Stimulated activated CD4-positive, alpha-beta T cell treated with anti-CD3 and anti-CD28 coated beads, Interleukin-2, amount 100 ng/mL, for 48 hours (primary cell): ENCODE measurements around the gene OR4C45.
"Not testable (repeated sequence)": the region's sequence is repeated elsewhere in the genome, so short reads cannot be mapped to it uniquely, and the experiment has no call there.

ENCODE experiments used
- DNase-seq, 2 donors: peaks; one replicate each; pipeline ENCODE4 v3.0.0-alpha.2; 2020

Gene OR4C45

GRCh38 chr11:50032574-50032973 is at the start of gene OR4C45:
TSS of gene OR4C45 (plus strand) at chr11:50032874.
- no peak for DNase-seq

DNA sequence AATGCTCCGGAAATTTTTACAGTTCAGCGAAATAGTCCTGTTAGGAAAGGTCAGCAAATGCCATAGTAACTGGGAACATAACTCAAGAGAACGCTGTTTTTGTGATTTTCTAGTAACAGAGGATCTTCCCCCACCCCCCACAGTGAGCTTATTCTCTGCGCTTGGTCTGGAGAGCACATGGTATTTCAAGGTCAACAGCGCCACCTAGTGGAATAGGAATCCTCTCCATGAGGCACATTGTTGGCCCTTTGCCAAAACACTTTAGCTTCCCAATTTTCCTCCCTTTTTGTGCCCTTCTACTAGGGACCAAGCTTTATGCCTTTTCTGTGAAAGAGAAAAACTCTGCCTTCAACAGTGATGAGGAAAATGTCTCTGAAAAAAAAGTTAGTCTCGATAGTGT is 37.1 kb upstream of the OR4C45 start:
- DNase-seq, result peak; percentile 18 to 42

DNA sequence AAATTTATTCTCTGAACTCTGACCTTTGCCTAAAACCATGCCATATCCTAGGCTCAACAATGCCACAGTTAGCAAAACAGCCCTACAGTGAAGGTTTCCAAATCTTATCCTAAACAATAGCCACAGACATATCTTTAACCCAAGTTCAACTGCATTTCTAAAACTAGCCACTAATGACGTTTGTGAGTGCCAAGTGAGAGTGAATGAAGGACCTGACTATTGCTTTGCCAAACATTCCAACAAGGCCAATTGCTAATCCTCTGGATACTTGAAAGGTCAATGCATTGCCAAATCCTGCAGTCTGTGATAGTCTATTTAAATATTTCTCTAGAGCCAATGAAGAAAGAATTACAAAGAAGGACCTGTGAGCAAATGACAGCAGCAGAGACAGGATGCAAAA is 2.5 kb upstream of the OR4C45 start:
- DNase-seq, result no peak

GRCh38 chr11:50036239-50036638 is 3.6 kb downstream of the OR4C45 start:
- not testable (repeated sequence) for DNase-seq

DNA sequence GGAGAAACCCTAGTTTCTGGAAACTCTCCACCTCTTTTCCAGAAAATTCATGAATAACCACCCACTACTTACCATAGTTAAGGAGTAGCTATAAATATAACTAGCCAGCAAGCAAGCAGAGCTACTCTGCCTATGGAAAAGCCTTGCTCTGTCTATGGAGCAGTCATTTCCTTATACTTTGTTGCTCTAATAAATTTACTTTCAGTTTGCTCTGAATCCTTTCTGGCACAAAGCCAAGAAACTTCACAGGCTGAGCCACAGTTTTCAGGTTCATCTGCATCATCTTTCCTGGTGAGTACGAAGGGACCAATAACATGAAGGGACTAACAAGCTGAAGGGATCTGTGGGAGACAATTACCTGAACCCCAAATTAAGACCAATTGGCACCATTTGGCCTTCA is 4.6 kb downstream of the OR4C45 start:
- no peak for DNase-seq

- no peak for DNase-seq
Observed at GRCh38 chr11:50044647-50045046, 12.0 kb downstream of the OR4C45 start.

DNA sequence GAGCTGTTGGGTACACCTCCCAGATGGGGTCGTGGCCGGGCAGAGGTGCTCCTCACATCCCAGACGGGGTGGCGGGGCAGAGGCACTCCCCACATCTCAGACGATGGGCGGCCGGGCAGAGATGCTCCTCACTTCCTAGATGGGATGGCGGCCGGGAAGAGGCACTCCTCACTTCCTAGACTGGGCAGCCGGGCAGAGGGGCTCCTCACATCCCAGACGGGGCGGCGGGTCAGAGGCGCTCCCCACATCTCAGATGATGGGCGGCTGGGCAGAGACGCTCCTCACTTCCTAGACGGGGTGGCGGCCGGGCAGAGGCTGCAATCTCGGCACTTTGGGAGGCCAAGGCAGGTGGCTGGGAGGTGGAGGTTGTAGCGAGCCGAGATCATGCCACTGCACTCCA is 30.4 kb downstream of the OR4C45 start:
- not testable (repeated sequence) for DNase-seq

DNA sequence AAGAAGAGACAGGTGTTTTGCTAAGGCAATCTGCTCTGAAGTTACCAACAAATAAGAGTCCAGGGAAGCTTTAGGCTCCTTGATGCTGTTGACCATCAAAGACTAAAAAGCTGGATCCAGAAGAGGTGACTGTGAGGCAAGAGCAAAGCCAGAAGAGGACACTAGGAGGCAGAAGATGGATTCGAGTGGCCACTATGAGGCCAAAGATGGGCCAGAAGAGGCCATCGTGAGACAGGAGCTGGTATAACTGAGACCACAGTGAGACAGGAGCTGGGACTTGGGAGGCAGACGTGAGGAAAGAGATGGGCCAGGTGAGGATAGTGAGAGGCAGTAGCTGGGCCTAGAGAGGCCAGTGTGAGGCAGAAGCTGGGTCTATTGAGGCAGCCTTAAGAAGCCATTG is 37.7 kb downstream of the OR4C45 start:
- DNase-seq, result no peak

GRCh38 chr11:50071584-50072225 is 39.0 kb downstream of the OR4C45 start:
- no peak for DNase-seq

DNA sequence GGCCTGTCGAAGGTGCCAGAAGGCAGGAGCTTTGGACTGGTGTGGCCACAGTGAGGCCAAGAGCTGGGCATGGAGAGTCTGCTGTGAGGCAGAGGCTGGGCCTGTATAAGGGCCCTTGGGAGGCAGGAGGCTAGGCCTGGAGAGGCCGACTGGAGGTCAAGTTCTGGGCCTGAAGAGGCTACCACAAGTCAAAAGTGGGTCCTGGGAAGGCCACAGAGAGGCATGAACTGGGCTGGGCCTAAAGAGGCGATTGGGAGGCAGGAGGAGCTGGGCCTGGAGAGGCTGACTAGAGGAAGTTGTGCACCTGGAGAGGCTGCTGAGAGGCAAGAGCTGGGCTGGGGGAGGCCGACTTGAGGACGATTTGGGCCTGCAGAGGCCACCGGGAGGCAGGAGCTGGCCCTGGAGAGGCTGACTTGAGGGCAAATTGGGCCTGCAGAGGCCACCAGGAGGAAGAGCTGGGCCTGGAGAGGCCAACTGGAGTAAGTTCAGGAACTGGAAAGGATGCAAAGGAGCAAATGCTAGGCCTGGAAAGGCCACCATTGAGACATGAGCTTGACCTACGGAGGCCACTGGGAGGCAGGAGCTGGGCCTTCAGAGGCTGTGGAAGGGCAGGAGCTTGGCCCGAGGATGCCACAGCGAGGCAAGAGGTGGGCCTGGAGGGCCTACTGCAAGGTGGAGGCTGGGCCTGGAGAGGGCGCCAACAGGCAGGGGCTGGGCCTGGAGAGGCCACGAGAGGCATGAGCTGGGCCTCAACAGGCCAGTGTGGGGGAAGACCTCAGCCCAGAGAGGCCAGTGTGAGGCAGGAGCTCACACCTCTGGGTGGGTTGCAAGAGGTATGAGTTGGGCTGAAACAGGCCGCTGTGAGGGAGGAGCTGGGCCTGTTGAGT is 39.8 kb downstream of the OR4C45 start:
- DNase-seq, result no peak

DNA sequence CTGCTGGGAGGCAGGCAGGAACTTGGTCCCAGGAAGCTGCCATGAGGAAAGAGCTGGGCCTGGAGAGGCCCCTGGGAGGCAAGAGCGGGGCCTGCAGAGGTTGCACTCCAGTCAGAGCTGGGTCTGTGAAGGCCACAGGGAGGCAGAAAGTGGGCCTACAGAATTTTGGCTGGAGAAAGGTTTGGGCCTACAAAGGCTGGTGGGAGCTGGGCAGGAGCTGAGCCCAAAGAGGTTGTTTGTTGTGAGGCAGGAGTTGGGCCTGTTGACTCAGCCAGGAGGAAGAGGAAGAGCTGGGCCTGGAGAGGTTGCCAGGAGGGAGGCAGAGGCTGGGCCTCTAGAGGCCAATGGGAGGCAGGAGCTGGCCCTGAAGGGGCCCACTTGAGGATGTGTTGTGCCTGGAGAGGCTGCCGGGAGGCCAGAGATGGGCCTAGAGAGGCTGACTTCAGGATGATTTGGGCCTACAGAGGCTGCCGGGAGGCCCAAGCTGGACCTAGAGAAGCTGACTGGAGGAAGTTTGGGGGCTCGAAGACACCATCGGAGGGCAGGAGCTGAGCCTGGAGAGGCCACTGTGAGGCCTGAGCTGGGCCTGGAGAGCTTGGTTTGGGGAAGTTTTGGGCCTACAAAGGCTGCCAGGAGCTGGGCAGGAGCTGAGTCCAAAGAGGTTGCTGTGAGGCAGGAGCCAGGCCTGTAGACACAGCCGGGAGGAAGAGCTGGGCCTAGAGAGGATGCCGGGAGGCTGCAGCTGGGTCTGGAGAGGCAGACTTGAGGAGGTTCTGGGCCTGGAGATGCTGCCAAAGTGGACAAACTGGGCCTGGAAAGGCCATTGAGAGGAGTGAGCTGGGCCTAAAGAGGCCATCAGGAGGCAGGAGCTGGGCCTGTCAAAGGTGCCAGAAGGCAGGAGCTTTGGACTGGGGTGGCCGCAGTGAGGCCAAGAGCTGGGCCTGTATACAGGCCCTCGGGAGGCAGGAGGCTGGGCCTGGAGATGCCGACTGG is 40.7 kb downstream of the OR4C45 start:
- no peak for DNase-seq

- no peak for DNase-seq
Observed at GRCh38 chr11:50074161-50074560, 41.5 kb downstream of the OR4C45 start.

DNA sequence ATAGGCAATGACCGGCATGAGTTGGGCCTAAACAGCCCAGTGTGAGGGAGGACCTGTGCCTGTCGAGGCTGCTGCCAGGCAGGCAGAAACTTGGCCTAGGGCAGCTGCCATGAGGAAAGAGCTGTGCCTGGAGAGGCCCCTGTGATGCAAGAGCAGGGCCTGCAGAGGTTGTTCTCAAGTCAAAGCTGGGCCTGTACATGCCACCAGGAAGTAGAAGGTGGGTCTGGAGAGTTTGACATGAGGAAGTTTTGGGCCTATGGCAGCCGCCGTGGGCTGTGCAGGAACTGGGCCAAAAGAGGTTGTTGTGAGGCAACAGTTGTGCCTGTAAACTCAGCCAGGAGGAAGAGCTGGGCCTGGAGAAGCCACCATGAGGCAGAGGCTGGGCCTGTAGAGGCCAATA is 43.2 kb downstream of the OR4C45 start:
- no peak for DNase-seq

DNA sequence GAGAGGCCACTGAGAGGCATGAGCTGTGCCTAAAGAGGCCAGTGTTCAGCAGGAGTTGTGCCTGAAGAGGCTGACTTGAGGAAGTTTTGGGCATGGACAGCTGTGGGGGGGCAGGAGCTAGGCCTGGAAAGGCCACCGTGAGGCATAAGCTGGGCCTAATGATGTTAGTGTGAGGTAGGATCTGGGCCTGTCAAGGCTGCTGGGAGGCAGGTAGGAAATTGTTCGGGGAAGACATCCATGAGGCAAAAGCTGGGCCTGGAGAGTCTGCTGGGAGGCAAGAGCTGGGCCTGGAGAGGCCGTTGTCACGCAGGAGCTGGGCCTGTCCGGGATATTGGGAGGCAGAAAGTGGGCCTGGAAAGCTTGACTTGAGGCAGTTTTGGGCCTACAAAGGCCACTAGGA is 44.9 kb downstream of the OR4C45 start:
- no peak for DNase-seq

- no peak for DNase-seq
Observed at GRCh38 chr11:50078001-50078400, 45.3 kb downstream of the OR4C45 start.

- not testable (repeated sequence) for DNase-seq
Observed at GRCh38 chr11:50078946-50079345, 46.3 kb downstream of the OR4C45 start.

DNA sequence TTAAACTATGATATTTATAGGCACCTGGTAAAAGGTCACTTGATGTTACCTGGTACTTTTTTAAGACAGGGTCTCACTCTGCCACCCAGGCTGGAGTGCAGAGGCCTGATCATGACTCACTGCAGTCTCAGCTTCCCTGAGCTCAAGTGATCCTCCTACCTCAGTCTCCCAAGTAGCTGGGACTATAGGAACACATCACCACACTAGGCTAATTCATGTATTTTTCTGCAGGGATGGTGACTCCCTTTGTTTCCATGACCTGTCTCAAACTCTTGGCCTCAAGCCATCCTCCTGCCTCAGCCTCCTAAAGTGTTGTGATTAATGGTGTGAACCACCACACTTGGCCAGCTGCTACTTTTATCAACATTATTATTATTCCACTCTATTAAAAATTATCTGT is 47.6 kb downstream of the OR4C45 start:
- no peak for DNase-seq
